ELR (cell line): ENCODE data around the gene ST6GAL1.
A peak's percentile ranks its signal among the peaks of the same experiment; 100 is the strongest.
"Not testable (repeated sequence)": the region's sequence is repeated elsewhere in the genome, so short reads cannot be mapped to it uniquely, and the experiment has no call there.

Experiments used
- DNase-seq: peaks from one replicate; pipeline ENCODE4 v3.0.0-alpha.2; 2015; ENCODE audit warnings: low read depth

Gene ST6GAL1

GRCh38 chr3:187021748-187022402 lies 91.5 kb downstream of the ST6GAL1 start:
- DNase-seq = peak; percentile 9

GRCh38 chr3:187022403-187023029 lies 92.2 kb downstream of the ST6GAL1 start:
- DNase-seq = no peak

- not testable (repeated sequence) for DNase-seq
These were observed 93.0 kb downstream of the ST6GAL1 start for GRCh38 chr3:187023340-187023739.

GRCh38 chr3:187024536-187025226 lies 94.4 kb downstream of the ST6GAL1 start:
- DNase-seq = no peak

GRCh38 chr3:187025254-187025655 lies 94.9 kb downstream of the ST6GAL1 start:
- no peak for DNase-seq

- DNase-seq = no peak
These were observed 95.5 kb downstream of the ST6GAL1 start for GRCh38 chr3:187025656-187026316.

GRCh38 chr3:187026317-187026670 lies 96.0 kb downstream of the ST6GAL1 start:
- DNase-seq = no peak

- DNase-seq = no peak
These were observed 97.4 kb downstream of the ST6GAL1 start for GRCh38 chr3:187027531-187028278.

- DNase-seq = no peak
These were observed 101.6 kb downstream of the ST6GAL1 start for GRCh38 chr3:187031934-187032333.

- no peak for DNase-seq
These were observed 106.1 kb downstream of the ST6GAL1 start for GRCh38 chr3:187036394-187036793.

- no peak for DNase-seq
These were observed 108.9 kb downstream of the ST6GAL1 start for GRCh38 chr3:187039100-187039722.

- no peak for DNase-seq
These were observed 109.5 kb downstream of the ST6GAL1 start for GRCh38 chr3:187039723-187040414.

GRCh38 chr3:187040516-187041361 lies 110.4 kb downstream of the ST6GAL1 start:
- peak; percentile 63 for DNase-seq

- DNase-seq = peak; percentile 34
These were observed 111.3 kb downstream of the ST6GAL1 start for GRCh38 chr3:187041362-187042307.

GRCh38 chr3:187042346-187042745 lies 112.0 kb downstream of the ST6GAL1 start:
- no peak for DNase-seq

- DNase-seq = no peak
These were observed 112.6 kb downstream of the ST6GAL1 start for GRCh38 chr3:187042874-187043458.

GRCh38 chr3:187044206-187044605 lies 113.9 kb downstream of the ST6GAL1 start:
- no peak for DNase-seq

- DNase-seq = no peak
These were observed 114.7 kb downstream of the ST6GAL1 start for GRCh38 chr3:187044867-187045552.
